DMS 273 treated with DMSO at 0.1 percent for 48 hours (cell line): ENCODE measurements around the gene IPO13.

Experiments used
- DNase-seq: peaks from one replicate; lab custom pipeline; 2025; lab: John Stamatoyannopoulos, UW

IPO13 gene, protein sequence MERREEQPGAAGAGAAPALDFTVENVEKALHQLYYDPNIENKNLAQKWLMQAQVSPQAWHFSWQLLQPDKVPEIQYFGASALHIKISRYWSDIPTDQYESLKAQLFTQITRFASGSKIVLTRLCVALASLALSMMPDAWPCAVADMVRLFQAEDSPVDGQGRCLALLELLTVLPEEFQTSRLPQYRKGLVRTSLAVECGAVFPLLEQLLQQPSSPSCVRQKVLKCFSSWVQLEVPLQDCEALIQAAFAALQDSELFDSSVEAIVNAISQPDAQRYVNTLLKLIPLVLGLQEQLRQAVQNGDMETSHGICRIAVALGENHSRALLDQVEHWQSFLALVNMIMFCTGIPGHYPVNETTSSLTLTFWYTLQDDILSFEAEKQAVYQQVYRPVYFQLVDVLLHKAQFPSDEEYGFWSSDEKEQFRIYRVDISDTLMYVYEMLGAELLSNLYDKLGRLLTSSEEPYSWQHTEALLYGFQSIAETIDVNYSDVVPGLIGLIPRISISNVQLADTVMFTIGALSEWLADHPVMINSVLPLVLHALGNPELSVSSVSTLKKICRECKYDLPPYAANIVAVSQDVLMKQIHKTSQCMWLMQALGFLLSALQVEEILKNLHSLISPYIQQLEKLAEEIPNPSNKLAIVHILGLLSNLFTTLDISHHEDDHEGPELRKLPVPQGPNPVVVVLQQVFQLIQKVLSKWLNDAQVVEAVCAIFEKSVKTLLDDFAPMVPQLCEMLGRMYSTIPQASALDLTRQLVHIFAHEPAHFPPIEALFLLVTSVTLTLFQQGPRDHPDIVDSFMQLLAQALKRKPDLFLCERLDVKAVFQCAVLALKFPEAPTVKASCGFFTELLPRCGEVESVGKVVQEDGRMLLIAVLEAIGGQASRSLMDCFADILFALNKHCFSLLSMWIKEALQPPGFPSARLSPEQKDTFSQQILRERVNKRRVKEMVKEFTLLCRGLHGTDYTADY

DNA sequence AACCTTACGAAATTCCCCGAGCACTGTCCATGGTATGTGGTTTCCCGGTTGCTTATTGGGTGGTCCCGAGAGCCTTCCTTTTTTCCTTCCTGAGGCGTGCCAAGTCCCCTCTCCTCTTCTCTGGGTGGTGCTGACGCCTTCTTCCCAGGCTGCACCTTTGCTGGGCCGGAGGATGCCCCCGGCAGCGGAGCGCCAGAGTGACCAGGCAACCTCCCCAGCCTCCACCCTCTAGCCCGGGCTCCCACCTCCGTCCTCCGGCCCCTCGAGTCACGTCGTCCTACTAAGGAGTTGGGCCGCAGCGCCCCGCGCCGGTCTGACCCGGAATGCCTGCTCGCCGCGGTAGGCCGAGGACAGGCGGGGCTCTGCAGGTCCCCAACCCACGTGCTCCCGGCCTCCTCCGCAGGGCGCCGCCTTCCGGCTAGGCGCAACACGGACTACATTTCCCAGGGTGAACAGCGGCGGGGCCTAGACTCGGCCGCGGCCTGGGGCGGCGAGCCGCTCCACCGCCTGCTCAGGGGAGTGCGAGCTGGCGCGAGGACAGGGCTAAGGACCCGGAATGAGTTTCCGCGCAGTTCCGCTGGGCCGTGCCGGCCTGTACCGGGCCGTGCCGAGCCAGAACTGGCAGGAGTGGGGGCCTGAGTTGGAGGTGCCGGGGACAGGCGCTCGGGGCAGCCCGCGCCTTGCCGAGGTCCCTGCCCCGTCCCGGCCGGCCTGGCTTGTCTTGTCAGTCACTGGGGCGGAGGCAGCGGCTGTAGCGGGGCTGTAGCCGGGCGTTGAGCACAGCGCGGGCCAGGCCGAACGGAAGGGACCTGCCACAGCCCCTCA, at the start of gene IPO13:
Gene IPO13 (plus strand): TSS at position 715 of the 825 bp plus-strand sequence. CDS start 651 bp downstream, outside the sequence.
- DNase-seq: peak; percentile 90

DNA sequence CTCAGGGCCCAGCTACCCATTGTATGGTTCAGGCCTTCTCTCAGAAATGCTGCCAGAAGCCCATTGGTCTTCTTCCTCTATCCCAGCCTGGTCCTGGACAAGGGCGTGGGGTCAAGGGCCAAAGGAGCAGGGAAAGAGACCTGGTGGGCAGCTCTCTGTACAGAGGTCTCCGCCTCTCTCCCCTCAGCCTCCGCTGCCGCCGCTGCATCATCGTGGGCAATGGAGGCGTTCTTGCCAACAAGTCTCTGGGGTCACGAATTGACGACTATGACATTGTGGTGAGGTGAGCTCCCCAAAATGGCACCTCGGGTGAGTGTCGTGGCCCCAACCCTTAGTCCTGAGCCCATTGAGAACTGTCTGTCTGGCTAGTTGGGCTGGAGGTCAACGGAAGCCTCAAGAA, 47.8 kb upstream of the IPO13 start:
- no peak for DNase-seq

DNA sequence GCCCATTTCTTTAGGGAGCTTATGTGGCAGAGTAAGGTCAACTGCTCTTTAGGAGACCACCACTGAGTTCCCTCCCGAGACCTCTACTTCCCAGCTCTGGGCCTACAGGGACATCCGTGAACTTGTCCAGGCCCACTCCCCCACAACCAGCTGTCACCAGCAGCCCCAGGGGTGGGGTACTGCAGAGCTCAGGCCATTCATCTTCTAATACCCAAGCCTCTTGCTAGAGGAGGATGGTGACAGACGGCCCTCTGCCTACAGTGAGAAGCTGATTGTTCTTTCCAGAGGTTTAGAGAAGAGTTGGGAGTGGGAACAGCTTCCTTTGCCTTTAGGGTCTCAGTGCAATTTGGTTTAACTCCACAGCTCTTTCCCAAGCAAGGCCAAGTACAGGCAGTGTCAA, 46.4 kb upstream of the IPO13 start:
- DNase-seq: no peak

DNA sequence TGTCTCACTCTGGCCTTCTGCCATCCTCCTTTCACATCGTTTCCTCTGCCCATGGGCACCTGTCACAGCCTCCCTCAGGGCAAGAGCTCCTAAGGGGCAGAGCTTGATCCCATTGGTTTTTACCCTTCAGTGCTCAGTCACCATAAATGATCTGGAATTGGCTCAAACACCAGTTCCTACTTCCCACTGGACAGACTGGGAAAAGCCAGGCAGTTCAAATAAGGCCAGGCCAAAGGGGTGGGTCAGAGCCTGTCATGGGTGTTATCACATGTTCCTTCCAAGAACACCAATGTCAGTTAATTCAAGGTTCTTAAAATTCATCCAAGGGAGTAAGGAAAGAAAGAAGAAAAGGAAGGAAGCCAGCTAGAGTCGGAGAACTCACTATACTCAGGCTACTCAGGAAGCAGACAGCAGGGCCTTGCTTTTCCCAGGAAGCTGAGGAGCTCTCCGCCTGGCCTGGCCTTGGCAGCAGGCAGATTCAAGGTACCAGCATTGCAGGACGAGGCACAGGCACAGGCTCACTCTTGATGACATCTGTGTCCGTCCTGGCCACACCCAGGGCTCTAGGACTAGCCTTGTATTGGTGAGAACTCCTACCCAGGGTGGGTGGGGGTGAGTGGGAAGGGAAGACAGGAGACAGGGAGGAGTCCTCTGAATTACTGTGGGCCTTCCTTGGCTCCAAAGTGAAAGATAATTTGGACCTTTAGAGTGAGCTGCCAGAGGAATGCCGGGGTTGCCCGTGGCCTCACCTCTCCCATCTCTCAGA, 45.4 kb upstream of the IPO13 start:
- DNase-seq: no peak

DNA sequence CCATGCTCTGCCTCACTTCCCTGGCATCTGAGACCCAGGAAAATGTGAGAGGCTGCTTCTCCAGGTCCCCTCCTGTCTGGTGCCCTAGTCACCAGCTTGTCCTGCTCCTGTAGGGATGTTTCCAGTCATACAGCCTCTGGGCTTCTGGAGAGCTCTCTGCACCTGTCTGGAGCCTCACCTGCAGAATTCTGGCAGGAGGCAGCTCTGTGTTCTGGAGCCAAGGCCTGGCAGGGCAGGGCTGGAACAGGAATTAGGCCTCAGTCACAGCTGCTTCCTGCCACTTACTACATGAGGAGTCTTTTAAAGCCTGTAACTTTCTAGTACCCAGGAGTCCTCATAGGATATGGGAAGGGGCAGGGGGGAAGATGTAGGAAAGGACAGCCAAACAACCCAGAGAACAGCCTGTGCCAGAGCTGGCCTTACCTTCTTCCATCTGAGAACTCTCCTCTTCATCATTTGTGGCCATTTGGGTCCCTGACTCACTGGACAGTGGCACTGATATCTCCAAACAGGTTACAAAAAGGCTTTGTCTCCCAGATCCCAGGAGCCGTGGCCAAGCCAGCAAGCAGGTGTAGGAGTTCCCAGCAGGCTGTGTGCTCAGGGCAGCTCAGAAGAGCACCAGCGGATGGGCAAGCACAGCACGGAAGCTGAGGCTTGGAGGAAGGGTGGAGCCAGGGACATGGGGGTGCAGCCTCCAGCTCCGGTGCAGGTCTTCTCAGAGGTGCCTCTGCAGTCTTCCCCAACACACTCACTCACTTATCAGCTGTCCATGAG, 44.5 kb upstream of the IPO13 start:
- no peak for DNase-seq

DNA sequence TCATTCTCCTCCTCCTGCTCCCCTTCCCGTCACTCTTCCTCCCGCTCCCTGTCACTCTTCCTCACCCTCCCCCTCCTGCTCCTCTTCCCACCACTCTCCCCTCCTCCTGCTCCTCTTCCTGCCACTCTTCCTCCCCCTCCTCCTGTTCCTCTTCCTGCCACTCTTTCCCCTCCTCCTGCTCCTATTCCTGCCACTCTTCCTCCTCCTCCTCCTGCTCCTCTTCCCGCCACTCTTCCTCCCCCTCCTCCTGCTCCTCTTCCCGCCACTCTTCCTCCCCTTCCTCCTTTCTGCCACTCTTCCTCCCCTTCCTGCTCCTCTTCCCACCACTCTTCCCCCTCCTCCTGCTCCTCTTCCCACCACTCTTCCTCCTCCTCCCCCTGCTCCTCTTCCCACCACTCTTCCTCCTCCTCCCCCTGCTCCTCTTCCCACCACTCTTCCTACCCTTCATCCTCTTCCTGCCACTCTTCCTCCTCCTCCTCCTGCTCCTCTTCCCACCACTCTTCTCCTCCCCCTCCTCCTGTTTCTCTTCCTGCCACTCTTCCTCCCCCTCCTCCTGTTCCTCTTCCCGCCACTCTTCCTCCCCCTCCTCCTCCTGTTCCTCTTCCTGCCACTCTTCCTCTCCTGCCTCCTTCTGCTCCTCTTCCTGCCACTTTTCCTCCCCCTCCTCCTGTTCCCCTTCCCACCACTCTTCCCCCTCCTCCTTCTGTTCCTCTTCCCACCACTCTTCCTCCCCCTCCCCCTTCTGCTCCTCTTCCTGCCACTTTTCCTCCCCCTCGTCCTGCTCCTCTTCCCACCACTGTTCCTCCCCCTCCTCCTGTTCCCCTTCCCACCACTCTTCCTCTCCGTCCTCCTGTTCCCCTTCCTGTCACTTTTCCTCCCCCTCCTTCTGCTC, 41.8 kb upstream of the IPO13 start:
- DNase-seq: no peak

DNA sequence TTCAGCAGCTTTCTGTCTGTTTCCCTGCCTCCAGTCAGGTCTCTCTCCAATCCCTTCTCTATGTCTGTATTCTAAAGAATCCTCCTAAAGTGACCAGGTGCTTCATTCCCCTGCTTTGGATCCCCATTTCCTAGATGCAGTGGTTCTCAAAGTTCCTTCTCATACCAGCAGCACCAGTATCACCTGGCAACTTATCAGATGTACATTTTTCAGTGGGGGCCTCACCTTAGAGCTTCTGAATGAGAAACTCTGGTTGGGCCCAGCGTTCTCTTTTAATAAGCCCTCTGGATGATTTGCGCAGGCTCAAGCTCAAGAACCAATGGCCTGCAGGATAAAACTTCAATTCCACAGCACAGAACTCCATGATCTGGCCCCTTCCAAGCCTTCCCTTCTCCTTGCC, 38.5 kb upstream of the IPO13 start:
- no peak for DNase-seq

DNA sequence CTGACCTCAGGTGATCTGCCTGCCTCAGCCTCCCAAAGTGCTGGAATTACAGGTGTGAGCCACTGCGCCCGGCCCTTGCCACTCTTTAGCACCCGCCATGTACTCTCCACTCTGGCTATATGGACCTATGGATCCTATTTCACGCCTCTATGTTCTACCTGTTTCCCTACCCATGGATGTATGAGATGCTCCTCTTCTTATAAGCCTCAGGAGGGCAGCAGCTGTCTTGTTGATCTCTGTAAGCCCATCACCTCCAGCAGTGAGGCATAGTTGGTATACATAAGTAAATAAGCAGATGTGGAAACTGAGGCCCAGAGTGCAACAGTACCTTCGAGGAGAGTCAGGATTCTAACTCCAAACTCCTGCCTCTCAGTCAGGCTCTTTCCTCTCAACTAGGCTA, 37.9 kb upstream of the IPO13 start:
- no peak for DNase-seq

DNA sequence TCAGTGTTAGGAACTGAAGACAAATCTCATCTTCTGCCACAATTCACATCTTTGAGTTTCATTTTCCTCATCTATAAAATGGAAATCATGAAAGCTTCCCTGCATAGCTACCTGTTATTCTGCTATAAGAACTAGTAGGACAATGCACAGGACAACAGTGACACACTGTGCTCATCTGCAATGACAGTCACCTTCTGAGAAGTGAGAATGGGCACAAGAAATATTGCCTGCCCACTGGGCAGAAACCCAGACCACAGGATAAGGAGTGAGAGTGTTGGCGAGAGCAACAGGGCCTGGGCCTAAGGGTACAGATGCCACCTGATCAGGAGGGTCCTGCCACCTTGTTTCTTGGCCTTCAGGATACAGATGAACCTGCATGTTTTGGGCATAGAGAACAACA, 36.4 kb upstream of the IPO13 start:
- no peak for DNase-seq

DNA sequence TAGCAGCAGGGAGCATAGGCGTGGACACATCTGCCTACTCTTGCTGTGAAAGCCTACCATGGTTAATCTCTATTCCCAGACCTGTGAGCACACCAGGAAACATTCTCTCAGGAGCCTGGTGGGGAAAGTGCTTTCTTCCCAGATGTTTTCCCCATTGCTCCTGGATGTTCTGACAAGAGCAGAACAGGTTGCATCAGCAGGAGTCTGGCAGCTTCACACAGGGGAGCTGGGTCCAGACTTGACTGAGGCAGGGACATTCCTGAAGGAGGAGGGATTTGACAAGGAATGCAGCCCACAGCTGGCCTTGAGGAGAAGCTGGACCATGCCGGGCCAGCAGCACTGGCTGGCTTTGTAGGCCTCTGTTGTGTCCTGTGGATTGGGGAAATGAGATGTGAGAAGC, 34.1 kb upstream of the IPO13 start:
- no peak for DNase-seq

DNA sequence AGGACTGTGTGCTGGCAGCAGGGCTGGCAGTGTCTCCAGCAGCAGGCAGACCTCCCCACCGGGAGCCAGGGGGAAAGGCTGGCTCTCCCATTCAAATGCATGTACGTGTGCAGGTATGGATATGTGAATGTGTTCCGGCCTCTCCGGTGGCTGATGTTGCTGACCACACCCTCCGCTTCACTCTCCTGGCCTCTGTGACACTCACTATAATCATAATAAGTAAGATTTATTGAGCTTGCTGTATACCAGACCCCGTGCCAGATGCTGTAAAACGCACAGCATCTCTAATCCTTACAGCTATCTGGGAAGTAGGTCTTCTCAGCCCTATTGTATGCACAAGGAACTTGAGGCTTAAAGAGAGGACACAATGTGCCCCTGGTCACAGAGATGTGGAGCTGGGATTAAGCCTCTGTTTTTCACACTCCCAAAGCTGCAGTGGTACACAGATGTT, 33.7 kb upstream of the IPO13 start:
- DNase-seq: no peak

DNA sequence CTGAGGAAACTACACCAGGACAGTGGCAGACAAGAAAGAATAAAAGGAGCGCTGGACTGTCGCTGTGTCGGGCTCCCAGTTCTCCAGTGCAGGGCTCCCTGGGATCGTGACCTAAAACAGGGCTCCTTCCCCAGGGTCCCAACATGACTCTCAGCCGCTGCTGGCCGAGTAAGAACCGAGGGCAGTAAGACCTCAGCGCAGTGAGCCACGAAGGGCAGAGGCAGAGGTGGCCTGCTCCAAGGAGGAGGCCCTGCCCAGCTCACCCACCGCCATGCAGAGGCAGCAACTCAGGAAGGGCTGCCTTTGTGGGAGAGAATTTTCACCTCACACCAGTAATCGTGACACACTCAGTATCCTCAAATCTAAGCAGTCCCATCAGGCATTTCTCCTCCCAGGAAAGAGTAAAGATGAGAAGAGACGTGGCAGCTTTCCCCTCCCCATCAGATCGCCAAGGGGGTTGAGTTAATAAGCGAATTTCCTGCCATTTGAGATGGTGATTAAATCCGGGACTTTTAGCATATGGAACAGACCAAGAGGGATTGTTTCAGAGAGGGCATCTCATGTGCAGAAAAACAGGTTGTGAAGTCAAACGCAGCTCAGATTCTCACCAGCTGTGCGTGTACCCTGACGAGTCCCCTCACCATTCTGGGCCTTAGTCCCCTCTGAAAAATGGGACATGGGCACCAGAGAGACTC, 32.9 kb upstream of the IPO13 start:
- no peak for DNase-seq

DNA sequence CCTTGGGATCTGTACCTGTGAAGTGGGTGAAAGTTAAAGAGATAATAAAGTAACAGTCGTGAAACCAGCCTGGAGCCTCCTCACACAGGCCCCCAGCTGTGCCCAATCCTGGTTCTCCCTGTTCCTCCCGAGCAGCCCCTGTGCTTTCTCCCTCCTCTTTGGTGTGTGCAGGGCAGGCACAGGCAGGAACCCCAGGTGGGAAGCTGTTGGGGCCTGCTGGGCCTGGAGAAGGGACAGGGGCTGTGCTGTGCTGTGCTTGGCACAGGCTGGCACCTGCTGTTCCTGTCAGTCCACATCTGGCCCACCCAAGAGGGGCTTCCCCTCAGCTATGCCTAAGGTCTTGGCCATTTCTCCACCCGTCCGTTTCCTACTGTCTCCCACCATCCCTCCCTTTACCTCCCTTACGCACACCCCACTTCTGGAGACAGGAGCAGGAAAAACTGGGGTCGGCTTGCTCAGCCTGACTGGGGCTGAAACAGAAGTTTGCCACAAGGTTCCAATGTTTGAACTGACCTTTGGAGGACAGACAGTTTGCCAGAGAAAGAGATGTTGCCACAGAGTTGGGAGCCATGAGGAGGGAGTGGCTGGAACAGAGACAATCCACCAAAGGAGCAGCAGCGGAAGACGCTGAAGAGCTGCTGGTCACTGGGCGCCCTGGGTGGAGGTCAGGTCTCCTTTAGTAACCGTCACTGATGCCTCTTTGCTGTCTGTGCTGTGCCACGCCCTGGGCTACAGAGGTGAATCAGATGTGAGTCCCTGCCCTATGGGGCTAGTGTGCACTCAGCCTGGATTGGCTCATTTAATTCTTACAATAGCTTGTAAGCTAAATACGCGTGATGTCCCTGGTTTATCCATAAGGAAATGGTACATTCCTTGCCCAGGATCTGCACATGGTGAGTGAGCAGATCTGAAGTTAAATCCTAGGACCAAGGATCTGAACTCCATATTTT, 31.9 kb upstream of the IPO13 start:
- DNase-seq: no peak

DNA sequence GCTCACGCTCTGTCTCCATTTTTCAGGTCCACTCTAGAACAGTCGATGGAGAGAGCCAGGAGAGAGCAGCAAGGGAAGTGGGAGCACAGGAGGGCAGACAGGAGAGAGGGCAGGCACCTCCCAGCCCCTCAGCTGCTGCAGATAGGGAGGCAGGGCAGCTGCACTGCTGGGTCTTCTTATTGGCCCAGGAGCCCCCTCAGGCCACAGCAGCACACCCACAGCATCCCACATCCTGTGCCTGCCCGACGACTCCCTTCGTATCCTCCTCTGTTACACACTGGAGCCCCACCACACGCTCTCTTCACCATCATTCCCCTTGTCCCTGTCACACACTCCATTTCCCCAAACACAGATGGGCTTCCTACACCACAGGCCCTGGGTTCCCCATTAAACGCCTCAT, 26.8 kb upstream of the IPO13 start:
- DNase-seq: no peak

DNA sequence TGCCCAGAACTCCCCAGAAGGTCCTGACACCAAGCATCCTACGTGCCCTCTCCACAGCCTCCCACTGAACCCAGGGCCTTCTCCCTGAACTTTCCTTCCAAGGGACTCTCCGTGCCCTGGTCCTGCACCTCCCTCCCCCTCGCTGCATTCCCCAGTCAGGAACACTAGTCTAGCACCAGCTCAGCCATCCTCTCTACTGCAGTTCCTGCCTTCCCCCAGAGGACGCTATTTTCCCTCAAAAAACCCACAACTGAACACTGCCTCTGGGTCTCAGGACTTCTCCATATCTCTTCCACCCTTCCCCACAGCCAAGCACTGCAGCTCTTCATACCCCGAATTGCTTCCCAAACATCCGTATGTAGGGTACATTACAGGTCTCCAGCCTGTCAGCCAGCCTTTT, 25.7 kb upstream of the IPO13 start:
- no peak for DNase-seq

DNA sequence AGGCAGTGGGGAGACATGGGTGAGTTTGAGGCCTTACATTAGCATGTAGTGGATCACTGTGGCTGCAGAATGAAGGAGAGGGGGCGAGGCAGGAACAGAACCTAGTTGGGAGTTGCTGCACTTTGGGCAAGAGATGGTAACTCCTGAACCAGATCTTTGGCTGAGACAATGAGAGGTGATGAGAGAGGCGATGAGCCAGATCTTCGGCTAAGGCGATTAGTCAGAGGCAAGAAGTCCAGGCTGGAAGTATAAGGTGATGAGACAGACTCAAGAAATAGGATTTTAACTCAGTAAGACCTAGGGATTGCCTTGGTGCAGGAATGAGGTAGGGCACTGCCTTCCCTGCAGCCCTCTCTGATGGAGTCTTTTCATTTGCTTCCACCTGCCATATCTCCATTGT, 22.2 kb upstream of the IPO13 start:
- DNase-seq: no peak

DNA sequence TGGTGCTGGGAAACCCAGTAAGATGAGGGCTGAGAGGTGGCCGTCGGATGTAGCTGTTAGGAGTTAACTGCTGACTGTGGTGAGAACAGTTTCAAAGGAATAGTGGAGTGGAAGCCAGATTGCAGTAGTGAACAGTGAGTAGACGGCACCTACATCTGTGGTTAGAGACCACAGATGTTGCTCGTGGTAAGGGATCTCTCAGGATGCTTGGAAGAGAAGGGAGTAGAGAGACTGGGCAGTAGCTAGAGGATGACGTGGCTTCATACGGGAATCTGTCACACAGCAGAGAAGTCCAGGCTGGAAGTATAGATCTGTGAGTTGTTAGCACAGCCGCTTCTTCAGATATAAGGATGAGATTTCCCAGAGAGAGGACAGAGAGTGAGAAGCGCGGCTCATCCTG, 20.9 kb upstream of the IPO13 start:
- no peak for DNase-seq
